GM10847 (cell line): ENCODE data around the gene PDAP1.

Source experiments
- POLR2A ChIP-seq: IDR thresholded peaks from 2 replicates; pipeline ENCODE4 v1.6.1; 2011; ENCODE audit not compliant: insufficient read length; ENCODE audit errors: extremely low read depth

Gene PDAP1

GRCh38 chr7:99357701-99358490 is 50.5 kb downstream of the PDAP1 start:
- no peak for TF ChIP-seq POLR2A

- no peak for TF ChIP-seq POLR2A
Observed at GRCh38 chr7:99355098-99355497, 53.3 kb downstream of the PDAP1 start.

GRCh38 chr7:99352247-99352646 is 56.1 kb downstream of the PDAP1 start:
- no peak for TF ChIP-seq POLR2A
